Lower leg skin (tissue), 4 donors: ENCODE data around the gene BCL2L13. TPM values are rescaled to one million over a fixed set of nuclear protein-coding genes. Genes with fewer than 3 reads are reported as not detected.
"Not testable (repeated sequence)": the region's sequence is repeated elsewhere in the genome, so short reads cannot be mapped to it uniquely, and the experiment has no call there.

Experiments used
- DNase-seq, 2 donors: peaks; one replicate each; pipeline ENCODE4 v3.0.0-alpha.2; 2019; ENCODE audit warnings: low spot score in 2 of 2
- H3K4me3 ChIP-seq: fragments of 200-600 bp; sonication (generic); 2 replicates; pipeline ENCODE4 v1.5.1; 2017; ENCODE audit warnings: mild to moderate bottlenecking, low read depth; ENCODE audit not compliant: poor library complexity, severe bottlenecking
- CTCF ChIP-seq, 3 donors: fragments of 450-650 bp; IDR thresholded peaks; one replicate each; pipeline ENCODE4 v1.5.1; 2016; ENCODE audit warnings: antibody characterized with exemption in 3 of 3, mild to moderate bottlenecking in 3 of 3, moderate library complexity in 2 of 3
- POLR2A ChIP-seq, 2 donors: fragments of 450-650 bp; IDR thresholded peaks; one replicate each; pipeline ENCODE4 v1.6.1; 2016 to 2017; ENCODE audit warnings: antibody characterized with exemption in 2 of 2, mild to moderate bottlenecking in 1 of 2, moderate library complexity in 1 of 2
- WGBS, 2 donors: methylation state at CpG; one replicate each; pipeline ENCODE4 v1.1.5; 2018; 5-methylcytosine and 5-hydroxymethylcytosine counted together
- intact Hi-C: fragments of 100-400 bp; cut with DNase I; formaldehyde crosslinking; loops from one replicate; pipeline ENCODE4 v1.15.0; 2023; ENCODE audit warnings: low total_unique reads
- total RNA-seq, 4 donors: library from RNA; depleted of rRNA; stranded (reverse); fragments of >200 nt; gene quantifications; one replicate each; pipeline ENCODE4 v1.1.0, GENCODE V29; 2016

Gene BCL2L13
- total RNA-seq, 4 donors from 2014 or later = 63.0 to 71.2 (median 67.5) TPM

DNA sequence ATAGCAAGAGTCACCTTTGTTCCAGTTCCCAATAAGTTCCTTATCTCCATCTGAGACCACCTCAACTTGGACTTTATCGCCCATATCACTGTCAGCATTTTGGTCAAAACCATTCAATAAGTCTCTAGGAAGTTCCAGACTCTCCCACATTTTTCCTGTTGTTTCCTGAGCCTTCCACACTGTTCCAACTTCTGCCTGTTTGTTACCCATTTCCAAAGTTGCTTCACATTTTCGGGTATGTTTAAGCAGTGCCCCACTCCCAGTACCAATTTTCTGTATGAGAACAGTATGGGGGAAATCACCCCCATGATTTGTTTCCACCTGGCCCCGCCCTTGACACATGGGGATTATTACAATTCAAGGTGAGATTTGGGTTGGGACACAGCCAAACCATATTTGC is 26.7 kb downstream of the BCL2L13 start:
- H3K4me3 ChIP-seq = no peak overlapping the region
- intact Hi-C loops = no loop called here
- peak in 1 of 2 donors; percentile 29 for DNase-seq
- TF ChIP-seq CTCF (IDR thresholded peaks at IDR 0.05) = no peak
- TF ChIP-seq POLR2A (IDR thresholded peaks at IDR 0.05) = no peak
- 92 to 95% methylated on average over 3 of the region's 3 CpGs for WGBS, 2 donors

GRCh38 chr22:17665854-17666253 is 27.3 kb downstream of the BCL2L13 start:
- intact Hi-C loops = no loop called here
- 41 to 44% methylated on average over 3 of the region's 3 CpGs for WGBS, 2 donors
- no peak for DNase-seq
- no peak overlapping the region for H3K4me3 ChIP-seq
- TF ChIP-seq POLR2A (IDR thresholded peaks at IDR 0.05) = no peak

DNA sequence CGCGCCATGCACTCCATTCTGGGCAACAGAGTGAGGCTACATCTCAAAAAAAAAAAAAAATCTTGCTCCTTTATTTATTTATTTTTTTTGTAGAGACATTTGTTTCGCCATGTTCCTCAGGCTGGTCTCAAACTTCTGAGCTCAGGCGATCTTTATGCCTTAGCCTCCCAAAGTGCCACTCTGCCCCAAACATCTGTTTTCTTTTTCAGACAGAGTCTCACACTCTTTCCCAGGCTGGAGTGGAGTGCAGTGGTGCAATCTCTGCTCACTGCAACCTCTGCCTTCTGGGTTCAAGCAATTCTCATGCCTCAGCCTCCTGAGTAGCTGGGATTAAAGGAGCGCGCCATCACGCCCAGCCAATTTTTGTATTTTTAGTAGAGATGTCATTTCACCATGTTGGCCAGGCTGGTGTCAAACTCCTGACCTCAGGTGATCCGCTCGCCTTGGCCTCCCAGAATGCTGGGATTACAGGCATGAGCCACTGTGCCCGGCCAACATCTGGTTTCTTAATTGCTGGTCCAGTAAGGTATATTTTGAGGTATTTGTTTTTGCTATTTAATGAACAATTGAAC is 33.0 kb downstream of the BCL2L13 start:
- intact Hi-C loops, H3K4me3 ChIP-seq: not testable (repeated sequence)
- DNase-seq = peak in 1 of 2 donors; percentile 40
- 98 to 99% methylated on average over 10 of the region's 10 CpGs for WGBS, 2 donors

DNA sequence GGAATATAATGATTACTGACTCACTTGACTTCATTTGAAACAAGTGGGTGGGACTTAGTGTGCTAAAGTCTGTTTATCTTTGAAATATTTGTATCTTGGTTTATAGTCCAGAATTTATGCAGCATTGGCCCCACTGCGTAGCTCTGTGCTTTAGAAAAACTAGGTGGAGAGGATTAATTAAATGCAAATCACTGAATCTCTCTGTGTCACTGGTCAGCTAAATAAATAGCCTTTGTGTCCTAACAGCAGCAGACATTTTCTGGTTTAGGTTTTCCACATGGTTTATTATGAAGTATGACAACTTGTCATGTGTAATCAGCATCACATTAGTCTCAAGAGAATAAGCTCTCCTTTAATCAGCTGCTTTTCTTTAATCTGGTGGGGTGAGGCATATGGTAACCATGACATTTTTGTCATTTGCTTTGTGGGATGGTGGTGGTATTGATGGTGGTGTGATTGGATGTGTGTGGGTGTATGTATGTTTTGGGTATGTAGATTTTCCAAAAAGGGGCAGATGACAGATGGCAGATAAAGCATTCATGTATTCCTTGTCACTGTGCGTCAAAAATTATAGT is 33.9 kb downstream of the BCL2L13 start:
- no peak for TF ChIP-seq POLR2A (IDR thresholded peaks at IDR 0.05)
- TF ChIP-seq CTCF (IDR thresholded peaks at IDR 0.05) = no peak
- no peak for DNase-seq
- 87 to 88% methylated on average over 2 of the region's 2 CpGs for WGBS, 2 donors
- intact Hi-C loops = no loop called here
- no peak overlapping the region for H3K4me3 ChIP-seq

DNA sequence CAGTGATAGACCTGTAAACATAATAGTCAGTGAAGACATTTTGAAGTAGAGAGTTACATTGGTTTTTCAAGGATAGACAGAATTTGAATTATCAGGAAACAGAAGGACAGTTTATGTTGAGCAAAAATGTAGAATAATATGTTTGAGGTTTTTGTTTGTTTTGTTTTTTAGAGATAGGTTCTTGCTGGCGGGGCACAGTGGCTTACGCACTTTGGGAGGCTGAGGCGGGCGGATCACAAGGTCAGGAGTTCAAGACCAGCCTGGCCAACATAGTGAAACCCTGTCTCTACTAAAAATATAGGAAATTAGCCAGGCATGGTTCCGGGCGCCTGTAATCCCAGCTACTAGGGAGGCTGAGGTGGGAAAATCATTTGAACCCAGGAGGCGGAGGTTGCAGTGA is 35.6 kb downstream of the BCL2L13 start:
- 94 to 95% methylated on average over 7 of the region's 7 CpGs for WGBS, 2 donors
- TF ChIP-seq CTCF (IDR thresholded peaks at IDR 0.05) (no peak), POLR2A (IDR thresholded peaks at IDR 0.05) (no peak)
- H3K4me3 ChIP-seq = no peak overlapping the region
- no peak for DNase-seq
- intact Hi-C loops = no loop called here

- no peak for DNase-seq
- H3K4me3 ChIP-seq = no peak overlapping the region
- WGBS, 2 donors = 73 to 78% methylated on average over 1 of the region's 1 CpG
- intact Hi-C loops = no loop called here
- TF ChIP-seq CTCF (IDR thresholded peaks at IDR 0.05) (no peak), POLR2A (IDR thresholded peaks at IDR 0.05) (no peak)
Observed at GRCh38 chr22:17675584-17675983, 37.0 kb downstream of the BCL2L13 start.

- WGBS, 2 donors = 94 to 100% methylated on average over 1 of the region's 1 CpG
- no peak overlapping the region for H3K4me3 ChIP-seq
- no peak for DNase-seq
- intact Hi-C loops = no loop called here
- no peak for TF ChIP-seq POLR2A (IDR thresholded peaks at IDR 0.05)
- no peak for TF ChIP-seq CTCF (IDR thresholded peaks at IDR 0.05)
Observed at GRCh38 chr22:17678817-17679385, 40.3 kb downstream of the BCL2L13 start.
